ES-I3 (cell line): ENCODE data around the gene BCAR3.

Experiments used
- H3K36me3 ChIP-seq: 2 replicates; pipeline ENCODE4 v1.6.1; 2013; ENCODE audit warnings: mild to moderate bottlenecking, low read length, control low read depth, moderate library complexity; ENCODE audit not compliant: insufficient read depth
- H3K4me1 ChIP-seq: 2 replicates; pipeline ENCODE4 v1.6.1; 2013; ENCODE audit warnings: mild to moderate bottlenecking, control low read depth, low read length; ENCODE audit not compliant: insufficient read depth
- H3K9ac ChIP-seq: 2 replicates; pipeline ENCODE4 v1.6.1; 2013; ENCODE audit warnings: low read depth, mild to moderate bottlenecking, low read length, moderate library complexity
- H3K9me3 ChIP-seq: 2 replicates; pipeline ENCODE4 v1.6.1; 2013; ENCODE audit warnings: mild to moderate bottlenecking, low read length, moderate library complexity; ENCODE audit not compliant: control insufficient read depth, insufficient read depth

The BCAR3 gene

DNA sequence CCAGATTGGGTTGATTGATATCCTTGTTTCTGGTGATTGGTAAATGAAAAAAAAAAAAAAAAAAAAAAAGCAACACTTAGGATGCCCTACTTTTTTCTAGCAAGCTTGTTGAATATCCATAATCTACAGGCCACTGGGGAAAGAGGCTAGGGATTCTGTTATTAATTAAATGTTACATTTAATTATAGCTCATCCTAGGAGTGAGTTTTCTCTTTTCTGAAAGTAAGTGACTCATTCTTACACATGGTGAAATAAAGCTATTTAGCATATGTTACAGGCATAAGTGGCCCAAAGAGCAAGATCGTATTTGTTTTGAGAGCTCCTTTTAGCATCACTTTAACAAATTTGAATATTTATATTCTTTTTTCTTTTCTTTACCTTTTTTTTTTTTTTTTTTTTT is 139.2 kb downstream of the BCAR3 start:
- H3K9ac ChIP-seq, result no peak overlapping the region
- 0 out of 2 replicates have a peak, but pooled peaks cover 2% of the 10 kb centered on the region for H3K36me3 ChIP-seq
- peaks cover 10% of the 10 kb centered on the region; the same call in 1 of the 2 replicates for H3K4me1 ChIP-seq
- no peaks in the 10 kb centered on the region for H3K9me3 ChIP-seq

DNA sequence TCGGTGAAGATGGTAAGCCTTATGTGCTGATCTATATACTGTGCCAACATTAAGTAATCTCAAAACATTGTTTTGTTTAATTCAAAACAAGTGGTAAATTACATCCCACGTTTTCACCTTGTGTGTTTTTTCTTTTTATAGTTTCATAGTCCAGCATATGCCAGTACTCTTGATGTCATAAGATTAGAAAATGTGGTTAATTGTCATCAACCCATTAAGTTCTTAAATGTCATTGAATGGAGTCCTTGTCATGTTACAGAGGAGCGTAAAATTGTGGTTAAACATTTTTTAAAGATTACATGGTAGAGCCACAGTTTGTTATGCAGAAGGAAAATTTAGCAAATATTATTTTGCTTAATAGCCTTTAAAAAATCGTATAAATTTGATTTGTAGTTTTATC is 140.6 kb downstream of the BCAR3 start:
- no peaks in the 10 kb centered on the region for H3K9me3 ChIP-seq
- H3K4me1 ChIP-seq, result peaks cover 10% of the 10 kb centered on the region; the same call in 1 of the 2 replicates
- H3K36me3 ChIP-seq, result no peaks in the 10 kb centered on the region
- H3K9ac ChIP-seq, result no peak overlapping the region

DNA sequence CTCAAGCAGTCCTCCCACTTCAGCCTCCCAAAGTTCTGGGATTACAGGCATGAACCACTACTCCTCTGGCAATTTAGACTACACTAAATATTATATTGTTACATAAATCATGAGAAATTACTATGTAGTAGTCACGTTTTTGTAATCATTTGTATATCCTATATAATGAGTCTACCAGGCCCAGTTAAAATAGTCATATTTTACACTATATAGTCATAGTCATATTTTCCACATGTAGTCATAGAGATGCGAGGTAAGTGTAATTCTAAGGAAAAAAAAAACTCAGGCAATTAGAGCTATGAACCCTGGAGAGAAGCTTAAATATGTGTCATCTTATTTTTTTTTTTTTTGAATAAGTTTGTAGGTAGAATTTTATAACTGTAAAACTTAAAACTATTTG is 143.7 kb downstream of the BCAR3 start:
- no peak overlapping the region for H3K9ac ChIP-seq
- no peaks in the 10 kb centered on the region for H3K9me3 ChIP-seq
- peaks cover 8% of the 10 kb centered on the region; the same call in 1 of the 2 replicates for H3K4me1 ChIP-seq
- no peaks in the 10 kb centered on the region; the same call in none of the 2 replicates for H3K36me3 ChIP-seq

DNA sequence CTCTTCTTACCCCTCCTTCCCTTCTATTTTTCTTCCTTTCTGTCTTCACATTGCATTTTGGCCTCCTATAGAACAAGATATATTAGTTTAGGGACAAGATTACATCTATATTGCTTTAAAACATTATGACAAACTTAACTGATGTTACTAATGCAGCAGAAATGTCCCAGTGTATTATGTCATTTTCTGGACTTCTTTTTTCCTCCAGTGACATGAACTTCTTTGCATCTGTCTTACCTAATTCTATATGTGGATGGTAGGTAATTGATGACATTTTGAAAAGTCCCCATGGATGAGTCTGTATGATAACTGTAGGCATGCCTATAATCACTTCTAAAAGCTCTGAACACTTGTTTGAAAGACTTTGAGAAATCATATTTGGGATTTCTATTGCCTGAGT is 144.2 kb downstream of the BCAR3 start:
- Histone ChIP-seq H3K36me3 (no peaks in the 10 kb centered on the region; the same call in none of the 2 replicates), H3K4me1 (peaks cover 7% of the 10 kb centered on the region; the same call in 1 of the 2 replicates), H3K9me3 (no peaks in the 10 kb centered on the region), H3K9ac (no peak overlapping the region)

DNA sequence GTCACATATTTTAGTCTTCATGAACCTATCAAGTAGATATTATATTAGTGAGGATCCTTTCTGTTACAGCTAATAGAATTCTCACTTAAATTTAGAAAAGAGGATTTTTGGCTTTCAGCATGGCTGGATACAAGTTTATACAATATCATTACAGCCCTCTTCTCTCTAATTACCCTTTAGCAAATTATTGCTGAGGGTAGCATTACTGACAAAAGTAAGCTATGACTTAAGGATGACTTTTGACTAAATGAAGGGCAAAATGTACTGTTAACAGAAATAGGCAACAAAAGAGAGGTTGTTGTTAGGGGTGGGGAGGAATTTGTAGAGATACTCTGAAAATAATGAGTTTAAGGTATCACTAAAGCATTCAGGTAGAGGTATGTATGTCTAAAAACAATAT is 148.0 kb downstream of the BCAR3 start:
- H3K4me1 ChIP-seq, result no peaks in the 10 kb centered on the region
- H3K9ac ChIP-seq, result no peak overlapping the region
- H3K36me3 ChIP-seq, result peaks cover 7% of the 10 kb centered on the region
- no peaks in the 10 kb centered on the region for H3K9me3 ChIP-seq

DNA sequence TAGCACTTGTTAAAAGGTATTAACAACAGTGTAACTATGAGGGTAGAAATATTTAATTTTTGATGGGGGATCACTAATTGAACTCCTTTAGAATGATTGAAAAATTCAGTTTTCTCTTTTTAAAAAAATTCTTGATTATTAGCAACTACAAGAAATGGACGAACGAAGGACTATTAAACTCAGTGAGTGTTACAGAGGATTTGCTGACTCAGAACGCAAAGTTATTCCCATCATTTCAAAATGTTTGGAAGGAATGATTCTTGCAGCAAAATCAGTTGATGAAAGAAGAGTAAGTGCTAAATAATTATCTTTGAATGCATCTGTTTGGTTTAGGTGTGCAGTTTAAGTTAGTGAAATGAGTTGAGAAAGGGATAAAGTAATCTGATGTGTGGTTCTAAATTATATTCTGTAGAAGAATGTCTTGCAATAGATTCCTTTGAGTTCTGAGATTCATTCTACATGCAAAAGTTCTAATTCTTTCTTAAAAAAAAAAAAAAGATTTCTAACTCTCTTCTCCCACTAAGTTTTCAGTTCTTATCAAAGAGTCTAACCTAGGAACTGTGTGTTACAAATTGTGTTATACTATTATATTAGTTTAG is 148.8 kb downstream of the BCAR3 start:
- H3K9ac ChIP-seq, result no peak overlapping the region
- H3K36me3 ChIP-seq, result peaks cover 7% of the 10 kb centered on the region
- H3K4me1 ChIP-seq, result no peaks in the 10 kb centered on the region
- no peaks in the 10 kb centered on the region for H3K9me3 ChIP-seq

DNA sequence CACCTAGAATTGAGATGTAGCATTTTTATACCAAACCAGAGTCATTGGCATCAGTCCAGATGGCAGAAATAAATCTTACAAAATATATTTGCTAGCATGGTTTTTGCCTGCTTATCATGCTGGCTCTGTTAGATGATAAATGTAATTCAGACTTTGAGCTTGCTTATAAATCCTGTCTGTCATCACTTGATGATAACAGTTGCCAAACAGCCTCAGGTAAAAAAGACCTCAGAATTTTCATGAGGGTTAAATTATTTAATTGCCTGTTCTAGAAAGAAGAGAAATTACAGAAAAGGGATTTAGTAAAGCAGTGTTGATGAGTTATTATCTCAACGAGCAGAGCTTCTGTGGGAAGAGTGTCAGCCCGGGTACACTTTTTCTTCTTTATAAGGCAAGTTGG is 150.4 kb downstream of the BCAR3 start:
- H3K4me1 ChIP-seq, result no peaks in the 10 kb centered on the region
- no peak overlapping the region for H3K9ac ChIP-seq
- peaks cover 13% of the 10 kb centered on the region for H3K36me3 ChIP-seq
- H3K9me3 ChIP-seq, result no peaks in the 10 kb centered on the region

DNA sequence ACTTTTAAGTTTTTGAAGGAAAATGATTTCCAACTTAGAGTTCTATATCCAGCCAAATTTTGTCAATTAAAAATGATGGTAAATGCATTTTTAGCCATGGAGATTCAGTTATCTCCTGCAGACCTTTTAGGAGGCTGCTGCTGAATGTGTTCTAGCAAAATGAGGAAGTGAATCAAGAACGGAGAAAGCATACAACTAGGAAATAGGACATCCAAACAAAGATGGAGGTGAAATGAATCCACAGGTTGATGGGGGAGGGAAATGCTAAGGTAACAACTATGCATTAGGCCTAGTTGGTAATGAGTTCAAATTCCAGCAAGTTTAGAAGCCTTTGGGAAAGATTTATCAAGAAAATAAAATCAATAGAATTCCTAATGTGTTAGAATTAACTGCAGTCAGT is 153.2 kb downstream of the BCAR3 start:
- H3K9me3 ChIP-seq, result no peaks in the 10 kb centered on the region
- no peak overlapping the region for H3K9ac ChIP-seq
- no peaks in the 10 kb centered on the region for H3K4me1 ChIP-seq
- H3K36me3 ChIP-seq, result peaks cover 13% of the 10 kb centered on the region

DNA sequence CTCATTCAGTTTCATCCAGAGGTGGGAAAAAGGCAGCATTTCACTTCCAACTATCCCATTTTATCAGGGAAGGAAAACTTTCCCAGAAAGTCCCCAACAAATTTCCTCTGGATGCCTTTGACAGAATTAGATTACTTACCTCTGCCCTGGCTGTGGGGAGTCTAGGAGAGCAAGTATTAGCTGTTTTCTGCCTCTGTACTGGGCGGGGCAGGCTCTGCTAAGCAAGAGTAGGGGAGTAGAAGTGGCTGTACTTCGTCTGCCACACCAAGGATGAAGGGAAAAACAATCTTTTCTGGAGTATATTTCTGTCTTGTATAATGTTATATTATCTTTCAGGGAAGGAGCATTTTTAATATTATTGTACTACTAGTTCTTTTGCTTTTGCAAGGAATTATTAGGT is 155.2 kb downstream of the BCAR3 start:
- H3K9me3 ChIP-seq, result no peaks in the 10 kb centered on the region; the same call in 1 of the 2 replicates

DNA sequence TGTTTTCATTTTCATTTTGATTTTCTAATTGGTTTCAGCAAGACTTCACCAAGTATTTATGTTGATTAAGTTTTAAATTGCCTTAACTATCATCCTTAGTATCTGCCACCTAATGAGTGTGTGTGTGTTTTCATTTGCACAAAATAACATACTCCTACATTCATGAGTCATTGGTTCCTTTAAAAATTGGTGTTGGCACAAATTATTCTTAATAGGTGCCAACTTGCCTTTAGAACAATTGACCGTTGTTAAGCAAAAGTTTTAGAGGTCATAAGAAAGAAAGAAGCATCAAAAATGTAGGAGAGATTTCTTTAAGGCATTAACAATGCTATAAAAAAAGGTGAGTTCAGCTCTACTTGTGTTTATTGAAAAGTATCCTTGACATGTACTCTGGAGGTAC is 156.2 kb downstream of the BCAR3 start:
- Histone ChIP-seq H3K9me3 (no peaks in the 10 kb centered on the region; the same call in 1 of the 2 replicates), H3K9ac (no peak overlapping the region), H3K4me1 (no peaks in the 10 kb centered on the region), H3K36me3 (peaks cover 9% of the 10 kb centered on the region; the same call in 1 of the 2 replicates)

More for the DNA sequence above, 155.2 kb downstream of the BCAR3 start:
- H3K9ac ChIP-seq, result no peak overlapping the region
- no peaks in the 10 kb centered on the region for H3K4me1 ChIP-seq
- peaks cover 9% of the 10 kb centered on the region for H3K36me3 ChIP-seq

DNA sequence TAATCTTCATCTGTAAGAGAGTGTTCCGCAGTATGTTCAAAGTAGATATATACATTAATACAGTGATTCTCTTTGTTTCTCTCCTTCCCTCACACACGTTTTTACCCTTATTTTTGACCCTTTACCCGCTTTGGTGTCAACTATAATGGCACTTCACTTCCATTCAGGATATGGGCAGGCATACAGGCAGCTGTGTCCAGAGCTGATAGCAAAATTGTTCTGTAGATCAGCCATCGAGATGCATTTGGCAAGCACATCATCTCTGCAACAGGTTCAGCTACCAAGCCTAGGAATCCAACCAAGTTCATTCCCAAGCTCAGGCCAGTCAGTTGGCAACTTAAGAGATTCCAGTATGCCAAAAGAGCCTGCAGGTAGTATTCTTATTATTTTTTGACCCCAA is 158.9 kb downstream of the BCAR3 start:
- peaks cover 9% of the 10 kb centered on the region; the same call in 1 of the 2 replicates for H3K36me3 ChIP-seq

DNA sequence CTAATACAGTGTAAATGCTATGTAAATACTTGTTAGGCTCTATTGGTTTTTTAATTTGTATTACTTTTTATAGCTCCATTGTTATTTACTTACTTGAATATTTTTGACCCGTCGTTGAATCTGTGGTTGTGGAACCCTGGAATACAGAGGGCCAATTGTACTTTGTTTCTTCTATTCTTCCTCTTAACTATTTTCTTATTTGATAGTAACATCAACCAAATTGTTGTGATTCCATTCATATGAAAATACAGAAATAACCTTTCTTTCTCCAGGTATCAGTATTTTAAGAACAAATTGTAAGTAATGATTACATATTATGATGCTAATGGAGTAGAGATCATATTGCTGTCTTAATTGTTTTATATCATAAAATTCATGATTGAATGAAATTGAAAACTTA is 160.0 kb downstream of the BCAR3 start:
- Histone ChIP-seq H3K36me3 (peaks cover 3% of the 10 kb centered on the region; the same call in 1 of the 2 replicates), H3K9ac (no peak overlapping the region), H3K4me1 (no peaks in the 10 kb centered on the region), H3K9me3 (no peaks in the 10 kb centered on the region; the same call in 1 of the 2 replicates)

More for the DNA sequence above, 158.9 kb downstream of the BCAR3 start:
- no peak overlapping the region for H3K9ac ChIP-seq
- no peaks in the 10 kb centered on the region; the same call in 1 of the 2 replicates for H3K9me3 ChIP-seq
- H3K4me1 ChIP-seq, result no peaks in the 10 kb centered on the region

DNA sequence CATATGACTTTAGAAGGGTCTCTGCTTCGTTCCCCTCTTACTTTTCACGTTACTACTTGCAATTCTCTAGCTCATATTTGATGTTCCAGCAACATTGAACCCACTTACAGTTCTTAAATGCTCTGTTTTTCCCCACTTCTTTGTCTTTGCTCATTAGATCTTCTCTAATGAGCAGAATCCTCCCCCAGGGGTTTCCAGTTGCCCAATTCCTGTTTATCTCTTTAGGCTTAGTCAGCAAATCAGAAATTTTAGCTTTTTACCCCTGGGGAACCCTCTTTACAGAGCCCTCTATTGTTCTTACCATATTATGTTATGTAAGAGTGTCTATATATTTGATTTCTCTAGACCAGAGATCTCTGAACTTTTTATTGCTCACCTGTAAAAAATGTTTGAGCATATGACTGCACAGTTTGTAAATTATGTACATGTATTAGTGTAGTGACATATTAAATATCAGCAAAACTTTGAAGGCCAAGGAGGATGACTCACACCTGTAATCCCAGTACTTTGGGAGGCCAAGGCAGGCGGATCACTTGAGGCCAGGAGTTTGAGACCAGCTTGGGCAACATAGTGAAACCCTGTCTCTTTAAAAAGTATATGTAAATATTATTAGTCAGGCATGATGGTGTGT is 162.3 kb downstream of the BCAR3 start:
- Histone ChIP-seq H3K9me3 (no peaks in the 10 kb centered on the region; the same call in 1 of the 2 replicates), H3K4me1 (no peaks in the 10 kb centered on the region), H3K9ac (no peak overlapping the region), H3K36me3 (peaks cover 3% of the 10 kb centered on the region; the same call in 1 of the 2 replicates)

DNA sequence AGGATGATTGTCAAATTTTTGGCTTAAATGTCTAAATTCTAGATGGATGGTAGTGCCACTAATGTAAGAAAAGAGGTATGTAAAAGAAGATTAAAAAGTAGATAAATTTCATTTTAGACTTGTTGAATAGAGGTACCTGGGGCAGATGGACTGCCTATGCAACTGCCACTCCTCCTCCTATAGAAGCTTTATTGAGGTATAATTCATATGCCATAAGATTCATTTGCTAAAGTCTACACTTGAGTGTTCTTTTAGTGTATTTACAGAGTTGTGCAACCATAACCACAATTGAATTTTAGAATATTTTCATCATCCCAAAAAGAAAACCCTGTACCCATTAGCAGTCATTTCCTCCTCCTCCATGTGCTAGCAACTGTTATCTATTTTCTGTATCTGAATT is 163.1 kb downstream of the BCAR3 start:
- H3K9ac ChIP-seq, result no peak overlapping the region
- no peaks in the 10 kb centered on the region for H3K4me1 ChIP-seq
- no peaks in the 10 kb centered on the region; the same call in 1 of the 2 replicates for H3K9me3 ChIP-seq
- peaks cover 3% of the 10 kb centered on the region; the same call in 1 of the 2 replicates for H3K36me3 ChIP-seq

DNA sequence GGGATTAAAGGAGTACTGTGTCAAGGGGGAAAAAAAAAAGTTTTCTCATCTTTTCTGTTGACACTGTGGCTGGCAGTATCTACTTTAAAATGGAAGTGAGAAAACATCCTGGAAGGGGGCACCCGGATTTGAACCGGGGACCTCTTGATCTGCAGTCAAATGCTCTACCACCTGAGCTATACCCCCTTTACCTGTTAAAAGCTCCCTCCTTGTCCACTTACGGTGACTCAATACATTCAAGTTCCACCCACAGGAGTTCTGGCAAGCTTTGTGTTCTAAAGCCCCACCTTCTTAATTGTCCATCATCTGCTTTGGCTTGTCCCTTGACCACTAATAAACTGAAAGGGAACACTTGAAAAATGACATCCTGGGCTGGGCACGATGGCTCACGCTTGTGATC is 165.5 kb downstream of the BCAR3 start:
- H3K4me1 ChIP-seq, result no peaks in the 10 kb centered on the region
- H3K9me3 ChIP-seq, result no peaks in the 10 kb centered on the region
- peaks cover under 1% of the 10 kb centered on the region; the same call in 1 of the 2 replicates for H3K36me3 ChIP-seq

More for the DNA sequence above, 165.5 kb downstream of the BCAR3 start:
- no peak overlapping the region for H3K9ac ChIP-seq
